ENCODE measurements around the gene MAG. TPM values are rescaled to one million over a fixed set of nuclear protein-coding genes. Genes with fewer than 3 reads are reported as not detected.
A peak's percentile ranks its signal among the peaks of the same experiment; 100 is the strongest.

Gene MAG
- total and polyA plus RNA-seq, 9 of the 15 experiments (the other 6 are each of a cell fraction or from before 2014, with no cell fraction given): 0.11 to 10.0 (median 1.6) TPM

GRCh38 chr19:35295792-35296462 lies 4.0 kb downstream of the MAG start (continued):
- no peak for TF ChIP-seq PBX2 (CRISPR knock-in tag; IDR thresholded peaks at IDR 0.05; ENCODE audit: low read depth)
- no peak for TF ChIP-seq PBX2 (tag; conservative IDR thresholded peaks at IDR 0.05; ENCODE audit: low read depth)
- peak; percentile 17; the same call in 1 of the 2 replicates for TF ChIP-seq EP300 (IDR thresholded peaks at IDR 0.05; ENCODE audit: low read length)
- no peak for TF ChIP-seq ELF1 (tag; IDR thresholded peaks at IDR 0.05)
- no peak for TF ChIP-seq ELF2 (CRISPR knock-in tag; IDR thresholded peaks at IDR 0.05)
- no peak for TF ChIP-seq CAMTA2 (CRISPR knock-in tag; conservative IDR thresholded peaks at IDR 0.05)
- TF ChIP-seq SNIP1 (IDR thresholded peaks at IDR 0.05; ENCODE audit: low read depth): no peak
- peak; percentile 64 for TF ChIP-seq RBM25 (IDR thresholded peaks at IDR 0.05; ENCODE audit: low read depth, low read length, severe bottlenecking)
- TF ChIP-seq HOXB6 (CRISPR knock-in tag; IDR thresholded peaks at IDR 0.05; ENCODE audit: borderline replicate concordance): no peak
- TF ChIP-seq FOSL1 (tag; conservative IDR thresholded peaks at IDR 0.05): no peak
- TF ChIP-seq RCOR1 (IDR thresholded peaks at IDR 0.05; ENCODE audit: borderline replicate concordance in 1 of 2, low read depth in 2 of 2, low read length in 2 of 2): no peak
- peak; percentile 43; the same call in 1 of the 2 replicates for TF ChIP-seq REST (IDR thresholded peaks at IDR 0.05; ENCODE audit: borderline replicate concordance)
- no peak for TF ChIP-seq REST (CRISPR knock-in tag; IDR thresholded peaks at IDR 0.05; ENCODE audit: low read depth)
- no peak for TF ChIP-seq ZZZ3 (IDR thresholded peaks at IDR 0.05)
- TF ChIP-seq TCFL5 (CRISPR knock-in tag; conservative IDR thresholded peaks at IDR 0.05): no peak
- TF ChIP-seq ETS1 (conservative IDR thresholded peaks at IDR 0.05; ENCODE audit: control insufficient read depth, low read depth, low read length): 0 out of 2 replicates have a peak, but pooled peaks have one; percentile 45
- no peak for TF ChIP-seq HEY1 (CRISPR knock-in tag; IDR thresholded peaks at IDR 0.05; ENCODE audit: borderline replicate concordance)

Data from K562 (cell line).